GM12864 (cell line): ENCODE results near the gene LRRFIP1.

ENCODE experiments used
- DNase-seq: peaks from one replicate; pipeline ENCODE4 v3.0.0-alpha.2; 2011; ENCODE audit warnings: low read depth
- H3K4me3 ChIP-seq: 2 replicates; pipeline ENCODE4 v1.5.1; 2011; ENCODE audit warnings: mild to moderate bottlenecking, low read depth, low read length, control low read depth
- TF ChIP-seq, protein P1 (sequence below): IDR thresholded peaks from 2 replicates; pipeline ENCODE4 v1.5.1; 2011; ENCODE audit warnings: low read depth, mild to moderate bottlenecking, moderate library complexity, low read length, control low read depth, inconsistent platforms; ENCODE audit errors: missing control alignments

Gene LRRFIP1

DNA sequence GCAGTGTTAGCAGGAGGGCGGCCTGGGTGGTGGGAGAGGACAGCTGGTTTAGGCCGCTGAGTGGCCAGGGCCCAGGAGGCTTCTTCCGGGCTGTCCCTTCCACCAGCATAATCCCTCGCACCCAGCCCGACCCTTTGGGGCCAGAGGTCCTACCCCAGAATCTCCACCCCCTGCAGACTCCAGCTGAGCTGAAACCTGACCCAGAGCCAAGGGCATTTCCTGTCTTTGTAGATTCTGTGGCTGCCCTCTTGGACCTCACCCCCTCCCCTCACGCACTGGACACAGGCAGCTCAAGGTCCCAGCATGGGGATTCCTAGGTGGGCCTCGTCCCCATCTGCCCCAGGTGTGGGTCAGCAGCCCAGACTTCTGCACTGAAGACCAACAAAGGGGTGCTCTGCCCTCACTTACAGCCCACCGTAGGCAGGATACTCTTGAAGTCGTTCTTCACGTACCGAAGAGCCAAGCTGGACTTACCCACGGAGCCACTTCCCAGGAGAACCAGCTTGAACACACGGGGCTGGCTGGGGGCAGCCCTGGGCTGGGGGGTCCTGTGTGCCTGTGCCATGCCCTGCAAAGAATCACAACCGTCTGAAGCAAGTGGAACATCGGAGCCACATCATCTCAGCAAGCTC, 41.7 kb upstream of the LRRFIP1 start:
- DNase-seq = no peak
- TF ChIP-seq, protein P1, sequence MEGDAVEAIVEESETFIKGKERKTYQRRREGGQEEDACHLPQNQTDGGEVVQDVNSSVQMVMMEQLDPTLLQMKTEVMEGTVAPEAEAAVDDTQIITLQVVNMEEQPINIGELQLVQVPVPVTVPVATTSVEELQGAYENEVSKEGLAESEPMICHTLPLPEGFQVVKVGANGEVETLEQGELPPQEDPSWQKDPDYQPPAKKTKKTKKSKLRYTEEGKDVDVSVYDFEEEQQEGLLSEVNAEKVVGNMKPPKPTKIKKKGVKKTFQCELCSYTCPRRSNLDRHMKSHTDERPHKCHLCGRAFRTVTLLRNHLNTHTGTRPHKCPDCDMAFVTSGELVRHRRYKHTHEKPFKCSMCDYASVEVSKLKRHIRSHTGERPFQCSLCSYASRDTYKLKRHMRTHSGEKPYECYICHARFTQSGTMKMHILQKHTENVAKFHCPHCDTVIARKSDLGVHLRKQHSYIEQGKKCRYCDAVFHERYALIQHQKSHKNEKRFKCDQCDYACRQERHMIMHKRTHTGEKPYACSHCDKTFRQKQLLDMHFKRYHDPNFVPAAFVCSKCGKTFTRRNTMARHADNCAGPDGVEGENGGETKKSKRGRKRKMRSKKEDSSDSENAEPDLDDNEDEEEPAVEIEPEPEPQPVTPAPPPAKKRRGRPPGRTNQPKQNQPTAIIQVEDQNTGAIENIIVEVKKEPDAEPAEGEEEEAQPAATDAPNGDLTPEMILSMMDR = no peak
- H3K4me3 ChIP-seq = no peak overlapping the region

DNA sequence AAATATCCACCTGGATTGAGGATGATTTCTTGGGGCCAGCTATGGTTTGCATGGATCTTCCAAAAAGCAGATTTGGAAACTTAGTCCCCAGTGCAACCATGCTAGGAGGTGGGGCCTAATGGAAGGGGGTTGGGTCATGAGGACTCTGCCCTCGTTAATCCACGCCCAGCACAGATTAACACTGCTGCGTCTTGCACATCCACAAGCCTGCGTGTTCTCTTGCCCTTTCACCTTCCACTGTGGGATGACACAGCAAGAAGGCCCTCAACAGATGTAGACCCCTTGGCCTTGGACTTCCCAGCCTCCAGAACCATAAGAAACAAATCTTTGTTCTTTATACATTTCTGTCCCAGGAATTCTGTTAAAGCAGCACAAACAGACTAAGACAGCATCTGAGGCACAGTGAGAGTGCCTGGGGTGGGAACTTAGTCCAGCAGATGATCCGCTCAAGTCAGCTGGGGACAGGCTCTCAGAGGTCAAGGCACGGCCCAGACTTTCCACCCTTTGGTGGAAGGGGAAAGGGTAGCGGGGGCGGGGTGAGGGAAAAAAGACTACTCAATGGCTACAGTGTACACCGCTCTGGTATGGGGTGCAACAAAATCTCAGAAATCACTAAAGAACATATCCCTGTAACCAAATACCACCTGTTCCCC, 39.2 kb upstream of the LRRFIP1 start:
- no peak overlapping the region for H3K4me3 ChIP-seq
- DNase-seq = no peak
- TF ChIP-seq, protein P1 = no peak

DNA sequence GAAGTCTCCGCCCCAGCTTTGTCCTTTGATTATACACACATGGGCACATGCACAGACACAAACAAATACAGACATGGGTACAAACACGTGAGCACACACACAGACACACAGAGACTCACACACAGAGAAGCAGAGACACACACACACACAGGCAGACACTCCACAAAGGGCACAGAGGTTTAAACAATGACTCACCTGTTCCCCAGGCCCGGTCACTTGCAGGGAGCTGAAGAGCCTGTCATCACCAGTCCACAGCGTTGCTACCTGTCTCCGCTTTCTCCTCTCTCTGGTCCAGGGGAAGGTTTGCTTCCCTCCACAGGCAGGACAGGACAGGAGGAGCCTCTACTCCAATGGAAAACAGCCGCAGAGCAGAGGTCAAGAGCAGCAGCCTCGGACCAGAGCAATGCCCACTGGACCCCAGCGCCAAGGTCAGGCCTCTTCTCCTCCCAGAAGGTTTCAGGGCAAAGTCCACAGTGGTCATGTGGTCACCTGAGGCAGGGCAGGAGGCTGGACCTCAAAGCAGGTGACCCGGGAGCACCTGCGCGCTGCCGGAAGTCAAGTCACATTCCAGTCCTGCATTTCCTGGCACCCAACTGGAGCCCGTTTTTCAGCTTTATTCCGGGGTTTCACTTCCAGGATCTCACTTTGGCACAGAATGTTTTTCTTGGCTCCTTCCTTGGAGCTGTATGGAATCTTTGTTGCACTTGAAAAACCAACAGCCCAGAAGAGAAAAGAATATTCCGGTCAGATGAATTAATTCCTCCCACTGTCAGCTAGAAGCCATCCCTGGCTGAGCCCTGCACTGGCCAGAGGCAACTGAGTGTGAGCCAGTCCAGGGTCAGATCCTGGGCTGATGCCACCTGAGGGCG, 36.9 kb upstream of the LRRFIP1 start, which contains the start of gene RAB17:
Gene RAB17, minus strand, starts transcription at position 463 of the 869 bp plus-strand sequence. CDS start 4,580 bp downstream, outside the sequence.
- DNase-seq = no peak
- TF ChIP-seq, protein P1 = no peak
- no peak within 1 kb of the TSS for H3K4me3 ChIP-seq

- no peak for DNase-seq
- no peak overlapping the region for H3K4me3 ChIP-seq
- TF ChIP-seq, protein P1 = no peak
Observed at GRCh38 chr2:237591141-237591881, 36.1 kb upstream of the LRRFIP1 start.

GRCh38 chr2:237592425-237592980, 34.9 kb upstream of the LRRFIP1 start:
- no peak overlapping the region for H3K4me3 ChIP-seq
- TF ChIP-seq, protein P1 = no peak
- no peak for DNase-seq

DNA sequence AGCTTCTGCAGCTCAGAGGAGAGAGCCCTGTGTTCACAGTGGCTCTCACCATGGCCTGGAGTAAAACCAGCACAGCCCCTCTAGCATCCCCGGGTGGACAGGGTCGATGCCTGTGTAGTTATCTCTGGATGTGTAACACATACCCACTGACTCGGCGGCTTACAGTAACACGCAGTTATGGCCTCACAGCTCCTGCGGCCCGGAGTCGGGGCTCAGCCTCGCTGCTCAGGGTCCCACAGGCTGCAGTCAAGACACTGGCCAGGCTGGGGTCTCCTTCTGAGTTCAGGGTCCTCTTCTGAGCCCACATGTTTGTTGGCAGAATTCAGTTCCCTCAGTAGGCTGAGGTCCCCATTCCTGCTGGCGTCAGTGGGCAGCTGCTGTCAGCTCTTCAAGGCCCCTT, 34.4 kb upstream of the LRRFIP1 start:
- no peak overlapping the region for H3K4me3 ChIP-seq
- TF ChIP-seq, protein P1 = no peak
- no peak for DNase-seq
